Activated CD8-positive, alpha-beta memory T cell treated with anti-CD3 and anti-CD28 coated beads for 1 hour (primary cell): ENCODE results near the gene EFL1.

ENCODE experiments used
- DNase-seq, 2 donors: peaks; one replicate each; pipeline ENCODE4 v3.0.0-alpha.2; 2020; ENCODE audit warnings: low read depth in 1 of 2; ENCODE audit errors: extremely low read depth in 1 of 2

Gene EFL1

DNA sequence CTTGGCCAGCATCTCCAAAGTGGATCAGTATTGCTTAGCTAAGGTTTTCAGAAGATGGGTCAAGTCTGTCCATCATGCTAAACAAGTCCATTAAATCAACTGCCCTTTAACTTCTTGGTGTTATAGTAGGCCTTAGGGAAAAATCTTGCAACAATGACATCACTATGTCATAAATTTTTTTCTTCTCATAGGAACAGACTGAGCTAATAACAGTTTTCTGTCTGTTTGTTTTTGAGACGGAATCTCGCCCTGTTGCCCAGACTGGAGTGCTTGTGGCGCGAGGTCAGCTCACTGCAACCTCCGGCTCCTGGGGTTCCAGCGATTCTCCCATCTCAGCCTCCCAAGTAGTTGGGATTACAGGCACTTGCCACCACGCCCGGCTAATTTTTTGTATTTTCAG is 94.2 kb downstream of the EFL1 start:
- no peak for DNase-seq

GRCh38 chr15:82165948-82166376 is 96.6 kb downstream of the EFL1 start:
- no peak for DNase-seq

DNA sequence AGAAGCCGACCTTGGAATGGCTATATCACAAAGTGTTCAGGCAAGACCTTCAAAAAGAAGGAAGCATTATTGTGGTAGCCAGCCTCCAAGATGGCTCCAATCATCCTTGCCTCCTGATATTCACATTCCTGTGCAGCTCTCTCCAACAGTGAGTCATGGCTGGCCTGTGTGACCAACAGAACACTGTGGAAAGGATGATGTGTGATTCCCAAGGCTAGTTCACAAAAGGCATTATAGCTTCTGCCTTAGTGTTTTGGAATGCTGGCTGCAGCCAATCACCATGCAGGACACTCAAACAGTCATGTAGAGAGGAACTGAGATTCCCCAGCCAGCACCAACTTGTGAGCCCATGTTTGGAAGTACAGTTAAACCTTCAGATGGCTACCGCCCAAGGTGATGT is 102.6 kb downstream of the EFL1 start:
- no peak for DNase-seq

DNA sequence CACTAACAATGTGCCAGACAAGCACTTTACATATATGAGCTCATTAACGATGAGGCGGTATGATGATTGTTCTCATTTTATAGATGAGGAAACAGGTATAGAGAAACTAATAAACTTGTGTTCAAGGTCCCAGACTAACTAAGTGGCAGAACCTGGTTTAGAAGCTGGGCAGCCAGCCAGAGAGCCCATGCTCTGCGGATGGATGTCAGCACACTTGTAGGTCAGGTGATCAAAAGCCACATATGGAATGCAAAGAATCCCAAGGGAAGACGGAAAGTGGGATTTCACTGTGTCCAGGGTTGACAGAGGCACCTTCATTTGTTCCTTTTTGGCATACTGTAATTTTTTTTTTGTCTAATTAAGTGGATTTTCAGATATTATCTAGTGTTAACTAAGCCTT is 103.7 kb downstream of the EFL1 start:
- DNase-seq, result no peak

- DNase-seq, result no peak
These were observed 111.9 kb downstream of the EFL1 start for GRCh38 chr15:82150645-82151044.

GRCh38 chr15:82146990-82147461 is 115.5 kb downstream of the EFL1 start:
- DNase-seq, result no peak

GRCh38 chr15:82146576-82146975 is 116.0 kb downstream of the EFL1 start:
- DNase-seq, result no peak

- DNase-seq, result no peak
These were observed 118.8 kb downstream of the EFL1 start for GRCh38 chr15:82143390-82144385.

DNA sequence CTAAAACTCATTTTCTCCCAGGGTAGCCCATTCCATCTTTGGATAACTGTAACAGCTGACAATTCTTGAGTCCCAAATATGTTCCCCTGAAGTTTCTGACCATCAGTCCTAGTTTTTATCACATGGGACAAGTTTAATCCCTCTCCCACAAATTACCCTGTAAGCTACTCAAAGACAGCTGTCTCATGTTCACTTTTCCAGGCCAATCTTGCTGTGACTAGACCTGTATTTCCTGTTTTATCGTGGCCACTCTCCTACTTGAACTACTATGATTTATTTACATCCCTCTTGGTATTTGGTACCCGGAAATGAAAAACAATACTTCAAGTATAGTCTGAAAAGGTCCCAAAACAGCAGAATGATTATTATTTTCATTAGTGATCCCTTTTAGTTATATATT is 121.6 kb downstream of the EFL1 start:
- DNase-seq, result no peak

- DNase-seq, result no peak
These were observed 122.7 kb downstream of the EFL1 start for GRCh38 chr15:82139823-82140268.

DNA sequence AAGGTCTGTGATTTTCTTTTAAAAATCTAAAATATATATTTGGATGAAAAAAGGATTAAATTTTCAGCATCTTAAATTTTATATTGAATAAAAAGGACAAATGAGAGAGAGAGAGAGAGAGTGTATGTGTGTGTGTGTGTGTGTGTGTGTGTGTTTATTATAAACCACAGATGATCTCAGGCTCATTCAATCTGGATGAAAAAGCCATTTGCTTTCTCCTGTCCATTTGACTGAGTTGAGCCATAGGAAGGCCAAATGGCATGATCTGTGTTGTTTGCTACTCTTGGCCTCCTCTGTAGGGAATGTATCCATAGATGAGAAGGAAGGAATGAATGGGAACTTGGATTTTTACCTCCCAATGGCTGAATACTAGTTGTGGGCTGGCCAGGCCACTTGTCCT is 124.2 kb downstream of the EFL1 start:
- no peak for DNase-seq

DNA sequence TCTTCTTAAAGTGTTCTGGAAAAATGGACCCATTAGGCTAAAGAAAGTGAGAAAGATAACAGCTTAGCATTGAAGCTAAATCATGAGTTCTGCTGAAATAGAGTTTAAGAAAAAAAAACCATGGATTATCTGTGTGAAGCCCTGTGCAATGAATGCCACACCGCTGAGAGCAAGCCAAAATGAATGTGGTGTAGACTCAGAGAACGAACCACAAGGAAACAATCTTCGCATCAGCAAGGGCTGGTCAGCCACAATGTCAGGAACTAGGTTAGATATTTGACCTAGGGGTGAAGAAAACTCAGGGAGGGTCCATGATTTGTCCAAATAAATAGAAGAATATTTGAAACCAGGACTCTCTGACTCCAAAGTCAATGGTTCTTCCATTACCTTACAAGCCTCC is 125.3 kb downstream of the EFL1 start:
- DNase-seq, result no peak

DNA sequence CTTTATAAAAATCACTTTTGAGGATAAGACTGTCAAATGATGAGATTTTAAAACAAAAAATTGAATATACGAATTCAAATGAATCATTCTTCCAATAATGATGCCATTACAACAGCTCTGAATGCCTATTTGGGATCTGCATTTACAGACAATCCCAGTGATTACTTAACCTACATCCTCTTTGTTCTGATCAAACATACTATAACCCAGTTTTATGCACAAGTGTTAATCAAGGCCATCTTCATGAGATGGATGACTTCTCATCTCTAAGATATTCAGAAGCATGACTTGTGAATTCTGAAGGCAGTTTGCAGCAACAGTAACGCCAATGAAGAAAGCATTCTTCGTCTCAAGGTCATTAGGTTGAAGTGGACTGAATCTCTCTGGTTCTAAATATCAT is 126.4 kb downstream of the EFL1 start:
- DNase-seq, result no peak

- DNase-seq, result no peak
These were observed 126.9 kb downstream of the EFL1 start for GRCh38 chr15:82135638-82136037.

GRCh38 chr15:82134461-82134860 is 128.1 kb downstream of the EFL1 start:
- DNase-seq, result no peak

- no peak for DNase-seq
These were observed 129.3 kb downstream of the EFL1 start for GRCh38 chr15:82133251-82133650.

DNA sequence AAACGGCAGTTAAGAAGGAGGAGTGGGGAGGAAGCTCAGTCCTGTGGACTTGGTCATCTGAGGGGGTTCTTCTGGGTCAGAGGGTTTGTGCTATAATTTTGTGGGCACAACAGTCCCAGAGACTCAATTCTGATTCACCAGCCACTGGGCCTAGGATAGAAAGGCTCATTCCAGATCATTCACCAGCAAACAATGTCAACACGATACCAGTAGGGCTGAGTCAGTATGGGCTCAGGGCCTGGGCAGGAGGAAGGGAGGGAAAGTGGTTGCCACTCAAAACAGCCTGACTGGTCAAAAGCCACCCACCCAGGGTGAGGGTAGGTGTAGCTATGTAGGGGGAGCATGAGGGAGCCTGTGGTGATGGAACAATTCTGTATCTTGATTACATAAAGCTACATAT is 129.8 kb downstream of the EFL1 start:
- DNase-seq, result no peak

DNA sequence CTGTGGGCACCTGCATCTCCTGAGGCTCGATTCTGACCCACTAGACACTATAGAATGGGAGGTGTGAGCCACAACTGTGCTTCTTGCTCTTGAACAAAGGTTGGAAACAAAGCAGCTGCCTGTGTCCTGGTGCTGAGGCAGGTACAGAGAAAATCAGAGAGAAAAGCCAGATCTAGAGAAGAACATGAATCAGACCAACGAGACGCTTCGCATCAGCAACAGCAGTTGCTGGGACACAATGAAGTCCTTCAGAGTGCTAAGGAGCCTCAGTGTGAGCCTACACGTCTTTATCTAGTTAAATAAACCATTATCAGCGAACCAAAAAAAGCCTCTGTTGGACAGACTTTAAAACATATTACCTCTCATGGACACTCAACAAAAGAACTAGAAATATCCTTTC is 130.4 kb downstream of the EFL1 start:
- no peak for DNase-seq

GRCh38 chr15:82130248-82130647 is 132.3 kb downstream of the EFL1 start:
- no peak for DNase-seq

GRCh38 chr15:82129761-82130160 is 132.8 kb downstream of the EFL1 start:
- no peak for DNase-seq

- no peak for DNase-seq
These were observed 133.3 kb downstream of the EFL1 start for GRCh38 chr15:82129149-82129692.
